ENCODE data around the gene SLX4IP.

DNA sequence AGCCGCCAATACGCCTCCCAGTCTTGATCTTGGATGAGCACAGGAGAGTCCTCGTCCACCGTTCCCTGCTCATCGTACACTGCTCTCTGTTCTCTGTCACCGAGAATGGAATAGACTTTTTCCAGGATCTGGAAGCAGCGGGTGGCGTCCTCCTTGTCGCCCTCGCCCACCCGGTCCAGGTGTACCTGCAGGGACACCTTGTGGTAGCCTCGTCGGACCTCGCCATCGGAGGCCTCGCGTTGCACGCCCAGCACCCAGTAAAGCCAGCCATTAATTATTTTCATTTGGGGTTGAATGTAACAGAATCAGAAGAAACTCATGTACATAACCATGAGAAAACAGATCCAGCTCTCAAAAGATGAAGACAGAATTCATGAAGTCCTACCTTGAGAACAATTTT lies 178.8 kb downstream of the SLX4IP start:
- TF ChIP-seq, protein P1, sequence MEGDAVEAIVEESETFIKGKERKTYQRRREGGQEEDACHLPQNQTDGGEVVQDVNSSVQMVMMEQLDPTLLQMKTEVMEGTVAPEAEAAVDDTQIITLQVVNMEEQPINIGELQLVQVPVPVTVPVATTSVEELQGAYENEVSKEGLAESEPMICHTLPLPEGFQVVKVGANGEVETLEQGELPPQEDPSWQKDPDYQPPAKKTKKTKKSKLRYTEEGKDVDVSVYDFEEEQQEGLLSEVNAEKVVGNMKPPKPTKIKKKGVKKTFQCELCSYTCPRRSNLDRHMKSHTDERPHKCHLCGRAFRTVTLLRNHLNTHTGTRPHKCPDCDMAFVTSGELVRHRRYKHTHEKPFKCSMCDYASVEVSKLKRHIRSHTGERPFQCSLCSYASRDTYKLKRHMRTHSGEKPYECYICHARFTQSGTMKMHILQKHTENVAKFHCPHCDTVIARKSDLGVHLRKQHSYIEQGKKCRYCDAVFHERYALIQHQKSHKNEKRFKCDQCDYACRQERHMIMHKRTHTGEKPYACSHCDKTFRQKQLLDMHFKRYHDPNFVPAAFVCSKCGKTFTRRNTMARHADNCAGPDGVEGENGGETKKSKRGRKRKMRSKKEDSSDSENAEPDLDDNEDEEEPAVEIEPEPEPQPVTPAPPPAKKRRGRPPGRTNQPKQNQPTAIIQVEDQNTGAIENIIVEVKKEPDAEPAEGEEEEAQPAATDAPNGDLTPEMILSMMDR (IDR thresholded peaks at IDR 0.05; ENCODE audit: extremely low read depth in 1 of 2, insufficient read depth in 1 of 2, low read depth in 1 of 2, low read length in 2 of 2), result no peak
- TF ChIP-seq POLR2AphosphoS5 (IDR thresholded peaks at IDR 0.05; ENCODE audit: insufficient read depth, low read depth, low read length) (no peak), EZH2 (IDR thresholded peaks at IDR 0.05; ENCODE audit: borderline replicate concordance, low read depth, low read length, severe bottlenecking) (no peak), POLR2A (IDR thresholded peaks at IDR 0.05; ENCODE audit: low read depth, low read length) (no peak), FOS (IDR thresholded peaks at IDR 0.05; ENCODE audit: borderline replicate concordance, insufficient read depth, low read length) (no peak)
- TF ChIP-seq, protein P2, sequence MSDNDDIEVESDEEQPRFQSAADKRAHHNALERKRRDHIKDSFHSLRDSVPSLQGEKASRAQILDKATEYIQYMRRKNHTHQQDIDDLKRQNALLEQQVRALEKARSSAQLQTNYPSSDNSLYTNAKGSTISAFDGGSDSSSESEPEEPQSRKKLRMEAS (IDR thresholded peaks at IDR 0.05; ENCODE audit: insufficient read depth, insufficient read length), result no peak
